ENCODE data around the gene NOA1. TPM values are rescaled to one million over a fixed set of nuclear protein-coding genes. Genes with fewer than 3 reads are reported as not detected.

Gene NOA1
- polyA plus RNA-seq, 1 experiment, result 15.9 TPM

DNA sequence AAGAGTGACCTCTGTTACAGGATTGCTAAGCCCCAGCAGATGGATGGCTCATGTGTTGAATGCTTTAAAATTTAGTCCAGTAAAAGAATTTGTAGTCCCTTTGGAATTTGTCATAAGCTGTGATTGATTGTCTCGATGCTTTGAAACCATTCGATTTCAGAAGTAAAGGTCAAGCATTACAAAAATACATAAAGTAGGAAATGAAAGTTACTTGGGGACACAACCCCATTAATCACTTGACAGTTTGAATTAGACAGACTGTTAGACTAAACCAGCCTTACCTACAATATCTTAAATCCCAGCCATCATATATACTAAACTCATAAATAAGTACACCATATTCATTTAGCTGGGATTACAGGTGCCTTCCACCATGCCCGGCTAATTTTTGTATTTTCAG, 63.1 kb downstream of the NOA1 start:
- POLR2A ChIA-PET, result no interaction called here

More for the DNA sequence above, 63.1 kb downstream of the NOA1 start:
- Histone ChIP-seq H3K27me3 (ENCODE audit: control insufficient read depth, insufficient read depth, low read length) (no peaks in the 10 kb centered on the region), H3K36me3 (ENCODE audit: control insufficient read depth, insufficient read depth, low read length) (no peaks in the 10 kb centered on the region; the same call in 1 of the 2 replicates), H3K4me3 (ENCODE audit: low read depth, low read length) (no peak overlapping the region)
- TF ChIP-seq CTCF (IDR thresholded peaks at IDR 0.05; ENCODE audit: insufficient read depth, low read depth, low read length), result no peak
- DNase-seq (ENCODE audit: low read depth), result no peak
- CTCF ChIA-PET, result no interaction called here

Small RNA genes within 50 kb of the gene (small RNA-seq; reads per million reads assigned to genes)
- gene RNU6-998P (ENCODE audit: insufficient read length, low read depth, low replicate concordance), result not detected

Other genes starting within 250 kb of the NOA1 start
- gene SPINK2, start 155.9 kb downstream of the NOA1 start, polyA plus RNA-seq (2011; rRNA removed), result not detected in 2 replicates
- 13.2 and 22.1 TPM in 2 replicates for gene REST, start 69.7 kb downstream of the NOA1 start, polyA plus RNA-seq (2011; rRNA removed)
- 44.6 and 85.0 TPM in 2 replicates for gene POLR2B, start 1.3 kb upstream of the NOA1 start, polyA plus RNA-seq (2011; rRNA removed)
- 1,691 and 2,028 TPM in 2 replicates for gene IGFBP7, start 132.8 kb upstream of the NOA1 start, polyA plus RNA-seq (2011; rRNA removed)